ENCODE results near the gene CHPF.

Gene CHPF

DNA sequence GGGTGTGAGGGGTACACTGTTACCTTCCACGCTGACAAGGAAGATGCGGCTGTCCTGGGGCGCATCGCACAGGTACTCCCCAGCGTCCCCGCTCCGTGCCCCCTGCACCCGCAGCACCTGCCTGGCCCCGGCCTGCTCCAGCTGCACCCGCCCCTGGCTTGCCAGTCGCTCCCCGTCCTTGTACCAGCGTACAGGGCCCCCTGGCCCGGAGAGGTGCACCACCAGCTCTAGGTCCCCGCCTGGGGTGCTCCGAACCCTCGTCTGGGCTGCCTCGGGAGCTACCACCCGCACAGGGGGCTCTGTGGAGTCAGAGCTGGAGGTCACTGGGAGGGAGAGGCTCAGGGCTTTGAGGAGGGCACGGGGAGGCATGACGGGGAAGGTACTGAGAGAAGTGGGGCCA, 13.7 kb upstream of the CHPF start:
- H3K27me3 ChIP-seq (ENCODE audit: low read depth, low read length): no peaks in the 10 kb centered on the region
- H3K9me3 ChIP-seq (ENCODE audit: control insufficient read depth in 1 of 2, low read length in 2 of 2): no peaks in the 10 kb centered on the region
- H3K4me1 ChIP-seq (ENCODE audit: control insufficient read depth in 1 of 2, insufficient read depth in 2 of 2, low read length in 2 of 2): peaks cover 3 to 12% of the 10 kb centered on the region in 2 donors
- no peak overlapping the region for H3K4me3 ChIP-seq (ENCODE audit: low read depth in 1 of 2, low read length in 2 of 2)
- peaks cover 0 to 3% of the 10 kb centered on the region in 2 donors for H3K36me3 ChIP-seq (ENCODE audit: control insufficient read depth in 1 of 2, insufficient read depth in 2 of 2, low read length in 2 of 2)
- H3K27ac ChIP-seq (ENCODE audit: low read length): no peak overlapping the region

GRCh38 chr2:219556413-219556812, 12.8 kb upstream of the CHPF start:
- Histone ChIP-seq H3K9me3 (ENCODE audit: control insufficient read depth in 1 of 2, low read length in 2 of 2) (no peaks in the 10 kb centered on the region), H3K4me3 (ENCODE audit: low read depth in 1 of 2, low read length in 2 of 2) (no peak overlapping the region), H3K27me3 (ENCODE audit: low read depth, low read length) (no peaks in the 10 kb centered on the region), H3K27ac (ENCODE audit: low read length) (no peak overlapping the region), H3K36me3 (ENCODE audit: control insufficient read depth in 1 of 2, insufficient read depth in 2 of 2, low read length in 2 of 2) (peaks cover 0 to 3% of the 10 kb centered on the region in 2 donors), H3K4me1 (ENCODE audit: control insufficient read depth in 1 of 2, insufficient read depth in 2 of 2, low read length in 2 of 2) (peaks cover 3 to 21% of the 10 kb centered on the region in 2 donors)

- H3K4me3 ChIP-seq (ENCODE audit: low read depth in 1 of 2, low read length in 2 of 2): no peak overlapping the region
- H3K27ac ChIP-seq (ENCODE audit: low read length): no peak overlapping the region
- H3K27me3 ChIP-seq (ENCODE audit: low read depth, low read length): no peaks in the 10 kb centered on the region
- H3K9me3 ChIP-seq (ENCODE audit: control insufficient read depth in 1 of 2, low read length in 2 of 2): no peaks in the 10 kb centered on the region
- peaks cover 3 to 23% of the 10 kb centered on the region in 2 donors for H3K4me1 ChIP-seq (ENCODE audit: control insufficient read depth in 1 of 2, insufficient read depth in 2 of 2, low read length in 2 of 2)
- H3K36me3 ChIP-seq (ENCODE audit: control insufficient read depth in 1 of 2, insufficient read depth in 2 of 2, low read length in 2 of 2): peaks cover 0 to 3% of the 10 kb centered on the region in 2 donors
Measured at GRCh38 chr2:219555956-219556355, 12.3 kb upstream of the CHPF start.

- H3K4me1 ChIP-seq (ENCODE audit: control insufficient read depth in 1 of 2, insufficient read depth in 2 of 2, low read length in 2 of 2): peaks cover 3 to 19% of the 10 kb centered on the region in 2 donors
- no peaks in the 10 kb centered on the region for H3K9me3 ChIP-seq (ENCODE audit: control insufficient read depth in 1 of 2, low read length in 2 of 2)
- H3K27me3 ChIP-seq (ENCODE audit: low read depth, low read length): no peaks in the 10 kb centered on the region
- no peak overlapping the region for H3K27ac ChIP-seq (ENCODE audit: low read length)
- no peak overlapping the region for H3K4me3 ChIP-seq (ENCODE audit: low read depth in 1 of 2, low read length in 2 of 2)
- peaks cover 0 to 3% of the 10 kb centered on the region in 2 donors for H3K36me3 ChIP-seq (ENCODE audit: control insufficient read depth in 1 of 2, insufficient read depth in 2 of 2, low read length in 2 of 2)
Measured at GRCh38 chr2:219554350-219554749, 10.7 kb upstream of the CHPF start.

- H3K4me3 ChIP-seq (ENCODE audit: low read depth in 1 of 2, low read length in 2 of 2): no peak overlapping the region
- H3K36me3 ChIP-seq (ENCODE audit: control insufficient read depth in 1 of 2, insufficient read depth in 2 of 2, low read length in 2 of 2): peaks cover 0 to 3% of the 10 kb centered on the region in 2 donors
- H3K27ac ChIP-seq (ENCODE audit: low read length): no peak overlapping the region
- no peaks in the 10 kb centered on the region for H3K27me3 ChIP-seq (ENCODE audit: low read depth, low read length)
- peaks cover 3 to 19% of the 10 kb centered on the region in 2 donors for H3K4me1 ChIP-seq (ENCODE audit: control insufficient read depth in 1 of 2, insufficient read depth in 2 of 2, low read length in 2 of 2)
- H3K9me3 ChIP-seq (ENCODE audit: control insufficient read depth in 1 of 2, low read length in 2 of 2): no peaks in the 10 kb centered on the region
Measured at GRCh38 chr2:219553463-219553963, 9.9 kb upstream of the CHPF start.

- peaks cover 0 to 3% of the 10 kb centered on the region in 2 donors for H3K36me3 ChIP-seq (ENCODE audit: control insufficient read depth in 1 of 2, insufficient read depth in 2 of 2, low read length in 2 of 2)
- no peaks in the 10 kb centered on the region for H3K9me3 ChIP-seq (ENCODE audit: control insufficient read depth in 1 of 2, low read length in 2 of 2)
- H3K27ac ChIP-seq (ENCODE audit: low read length): no peak overlapping the region
- no peaks in the 10 kb centered on the region for H3K27me3 ChIP-seq (ENCODE audit: low read depth, low read length)
- peaks cover 3 to 19% of the 10 kb centered on the region in 2 donors for H3K4me1 ChIP-seq (ENCODE audit: control insufficient read depth in 1 of 2, insufficient read depth in 2 of 2, low read length in 2 of 2)
- H3K4me3 ChIP-seq (ENCODE audit: low read depth in 1 of 2, low read length in 2 of 2): peak overlapping the region in 1 of 2 donors; percentile 73
Measured at GRCh38 chr2:219553168-219553417, 9.5 kb upstream of the CHPF start.

DNA sequence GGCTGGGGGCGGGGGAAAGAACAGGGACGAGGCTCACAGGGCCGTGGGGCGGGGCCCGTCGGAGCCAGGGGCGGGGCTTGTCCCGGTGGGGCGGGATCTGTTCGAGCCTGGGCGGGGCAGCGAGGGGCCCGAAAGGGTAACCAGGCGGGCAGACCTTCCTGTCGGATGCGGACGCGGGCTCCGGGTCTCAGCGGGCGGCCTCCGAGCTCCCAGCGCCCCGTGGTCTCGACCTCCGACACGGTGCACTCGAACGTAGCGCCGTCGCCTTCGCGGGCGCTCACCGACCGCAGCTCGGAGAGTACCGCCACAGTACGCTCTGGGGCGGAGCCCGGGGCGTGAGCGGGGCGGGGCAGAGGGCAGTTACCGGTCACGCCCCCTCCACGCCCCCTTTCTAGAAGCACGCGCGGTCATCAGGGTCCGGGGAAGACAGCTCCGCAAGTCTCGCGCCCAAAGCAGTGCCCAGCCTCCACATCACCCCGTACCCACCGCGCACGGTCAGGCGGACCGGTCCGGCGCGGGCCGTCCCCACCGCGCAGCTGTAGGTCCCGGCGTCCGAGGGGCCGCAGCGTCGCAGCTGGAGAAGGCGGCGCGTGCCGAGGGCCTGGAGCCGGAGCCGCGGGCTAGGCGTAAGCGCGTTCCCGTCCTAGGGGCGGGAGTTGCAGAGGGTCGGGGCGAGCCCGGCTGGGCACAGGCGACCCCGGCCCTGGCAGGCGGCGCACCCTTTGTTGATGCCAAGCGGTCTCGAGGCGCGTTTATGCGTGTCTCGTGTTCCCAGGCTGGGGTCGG, 9.0 kb upstream of the CHPF start:
- peaks cover 0 to 3% of the 10 kb centered on the region in 2 donors for H3K36me3 ChIP-seq (ENCODE audit: control insufficient read depth in 1 of 2, insufficient read depth in 2 of 2, low read length in 2 of 2)
- H3K4me3 ChIP-seq (ENCODE audit: low read depth in 1 of 2, low read length in 2 of 2): peak overlapping the region; percentile 46 to 73
- H3K9me3 ChIP-seq (ENCODE audit: control insufficient read depth in 1 of 2, low read length in 2 of 2): no peaks in the 10 kb centered on the region
- H3K27me3 ChIP-seq (ENCODE audit: low read depth, low read length): no peaks in the 10 kb centered on the region
- no peak overlapping the region for H3K27ac ChIP-seq (ENCODE audit: low read length)
- peaks cover 3 to 19% of the 10 kb centered on the region in 2 donors for H3K4me1 ChIP-seq (ENCODE audit: control insufficient read depth in 1 of 2, insufficient read depth in 2 of 2, low read length in 2 of 2)

DNA sequence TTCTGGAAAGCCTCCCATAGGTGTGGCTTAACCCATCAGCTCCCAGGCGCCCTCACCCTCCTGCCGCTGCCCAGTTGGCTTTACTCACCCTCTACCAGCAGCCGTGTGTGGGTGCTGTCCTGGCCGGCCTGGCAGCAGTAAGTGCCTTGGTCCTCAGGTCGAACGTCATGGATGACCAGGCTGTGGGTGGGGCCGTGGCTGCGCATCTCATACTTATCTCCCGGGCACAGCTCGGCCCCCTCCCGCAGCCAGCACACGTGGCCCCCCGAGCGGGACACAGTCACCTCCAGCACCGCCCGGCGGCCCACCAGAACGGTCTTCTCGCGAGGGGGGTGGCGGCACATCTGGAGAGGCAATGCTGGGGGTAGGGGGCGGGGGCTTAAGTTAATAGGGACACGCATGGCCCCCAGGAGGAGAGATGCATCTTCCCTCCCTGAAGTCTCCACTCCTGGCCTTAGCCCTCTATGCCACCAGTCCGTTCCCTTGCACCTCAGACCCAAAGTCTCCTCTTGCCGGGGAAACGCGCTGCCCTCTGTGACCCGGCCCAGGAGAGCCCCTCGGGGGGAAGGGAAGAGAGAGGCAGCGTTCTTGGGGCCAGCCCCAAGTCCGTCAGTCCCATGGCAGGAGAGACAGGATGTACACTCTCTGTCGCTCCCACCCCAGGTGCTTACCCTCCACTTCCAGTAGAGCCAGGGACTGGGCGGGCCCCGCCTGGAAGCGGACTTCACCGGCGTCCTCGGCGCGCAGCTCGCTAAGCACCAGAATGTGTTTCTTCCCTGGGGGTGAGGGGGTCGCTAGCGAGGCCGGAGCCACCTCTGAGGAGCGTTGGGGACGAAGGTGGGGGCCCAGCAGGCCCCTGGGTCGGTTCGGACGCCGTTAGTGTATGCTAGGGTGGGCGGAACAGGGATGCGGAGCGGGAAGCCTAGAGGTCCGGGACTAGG, 8.1 kb upstream of the CHPF start:
- H3K4me3 ChIP-seq (ENCODE audit: low read depth in 1 of 2, low read length in 2 of 2): peak overlapping the region; percentile 46 to 73
- H3K36me3 ChIP-seq (ENCODE audit: control insufficient read depth in 1 of 2, insufficient read depth in 2 of 2, low read length in 2 of 2): peaks cover 0 to 3% of the 10 kb centered on the region in 2 donors
- H3K9me3 ChIP-seq (ENCODE audit: control insufficient read depth in 1 of 2, low read length in 2 of 2): no peaks in the 10 kb centered on the region
- H3K27me3 ChIP-seq (ENCODE audit: low read depth, low read length): no peaks in the 10 kb centered on the region
- no peak overlapping the region for H3K27ac ChIP-seq (ENCODE audit: low read length)
- peaks cover 3 to 19% of the 10 kb centered on the region in 2 donors for H3K4me1 ChIP-seq (ENCODE audit: control insufficient read depth in 1 of 2, insufficient read depth in 2 of 2, low read length in 2 of 2)

GRCh38 chr2:219549619-219550018, 6.0 kb upstream of the CHPF start:
- Histone ChIP-seq H3K36me3 (ENCODE audit: control insufficient read depth in 1 of 2, insufficient read depth in 2 of 2, low read length in 2 of 2) (no peaks in the 10 kb centered on the region), H3K4me1 (ENCODE audit: control insufficient read depth in 1 of 2, insufficient read depth in 2 of 2, low read length in 2 of 2) (peaks cover 3 to 21% of the 10 kb centered on the region in 2 donors), H3K9me3 (ENCODE audit: control insufficient read depth in 1 of 2, low read length in 2 of 2) (no peaks in the 10 kb centered on the region), H3K27ac (ENCODE audit: low read length) (no peak overlapping the region), H3K27me3 (ENCODE audit: low read depth, low read length) (no peaks in the 10 kb centered on the region), H3K4me3 (ENCODE audit: low read depth in 1 of 2, low read length in 2 of 2) (no peak overlapping the region)

GRCh38 chr2:219548990-219549389, 5.4 kb upstream of the CHPF start:
- H3K9me3 ChIP-seq (ENCODE audit: control insufficient read depth in 1 of 2, low read length in 2 of 2): no peaks in the 10 kb centered on the region
- H3K27ac ChIP-seq (ENCODE audit: low read length): no peak overlapping the region
- H3K36me3 ChIP-seq (ENCODE audit: control insufficient read depth in 1 of 2, insufficient read depth in 2 of 2, low read length in 2 of 2): no peaks in the 10 kb centered on the region
- H3K4me1 ChIP-seq (ENCODE audit: control insufficient read depth in 1 of 2, insufficient read depth in 2 of 2, low read length in 2 of 2): peaks cover 3 to 27% of the 10 kb centered on the region in 2 donors
- H3K4me3 ChIP-seq (ENCODE audit: low read depth in 1 of 2, low read length in 2 of 2): no peak overlapping the region
- no peaks in the 10 kb centered on the region for H3K27me3 ChIP-seq (ENCODE audit: low read depth, low read length)

GRCh38 chr2:219547621-219548020, 4.0 kb upstream of the CHPF start:
- peaks cover 0 to 24% of the 10 kb centered on the region in 2 donors for H3K4me1 ChIP-seq (ENCODE audit: control insufficient read depth in 1 of 2, insufficient read depth in 2 of 2, low read length in 2 of 2)
- H3K27ac ChIP-seq (ENCODE audit: low read length): no peak overlapping the region
- H3K9me3 ChIP-seq (ENCODE audit: control insufficient read depth in 1 of 2, low read length in 2 of 2): no peaks in the 10 kb centered on the region
- H3K36me3 ChIP-seq (ENCODE audit: control insufficient read depth in 1 of 2, insufficient read depth in 2 of 2, low read length in 2 of 2): no peaks in the 10 kb centered on the region
- no peak overlapping the region for H3K4me3 ChIP-seq (ENCODE audit: low read depth in 1 of 2, low read length in 2 of 2)
- no peaks in the 10 kb centered on the region for H3K27me3 ChIP-seq (ENCODE audit: low read depth, low read length)

All from muscle layer of duodenum (tissue), 2 donors.